Kidney (tissue), 14 donors: ENCODE measurements around the gene SIPA1L2. TPM values are rescaled to one million over a fixed set of nuclear protein-coding genes. Genes with fewer than 3 reads are reported as not detected.

ENCODE experiments used
- DNase-seq, 5 donors: peaks; one replicate each; pipeline ENCODE4 v3.0.0-alpha.2; 2013 to 2020
- FAIRE-seq: peaks from 2 replicates; lab custom pipeline; 2012; peaks lifted over from hg19 to GRCh38; lab: Jason Lieb, UNC
- H3K27ac ChIP-seq, 2 donors: one replicate each; pipeline ENCODE4 v1.7.0; 2013; ENCODE audit warnings: low read depth in 2 of 2, low read length in 2 of 2, inconsistent platforms in 1 of 2
- H3K27me3 ChIP-seq: one replicate; pipeline ENCODE4 v1.7.1; 2013; ENCODE audit warnings: low read length, inconsistent platforms; ENCODE audit not compliant: control insufficient read depth, insufficient read depth
- H3K36me3 ChIP-seq, 3 donors: one replicate each; pipeline versions ENCODE4 v1.7.0 to v1.7.1; 2013; ENCODE audit warnings: low read length in 3 of 3, control low read depth in 1 of 3, inconsistent platforms in 1 of 3; ENCODE audit not compliant: insufficient read depth in 3 of 3, control insufficient read depth in 2 of 3
- H3K4me1 ChIP-seq, 3 donors: one replicate each; pipeline versions ENCODE4 v1.7.0 to v1.7.1; 2013; ENCODE audit warnings: low read length in 3 of 3, inconsistent platforms in 1 of 3, low read depth in 1 of 3; ENCODE audit not compliant: control insufficient read depth in 2 of 3, insufficient read depth in 2 of 3
- H3K4me3 ChIP-seq, 3 donors: one replicate each; pipeline versions ENCODE4 v1.7.0 to v1.8.1; 2013; ENCODE audit warnings: low read length in 3 of 3, control low read depth in 1 of 3, inconsistent platforms in 1 of 3
- H3K9ac ChIP-seq, 3 donors: one replicate each; pipeline versions ENCODE4 v1.7.0 to v1.7.1; 2013; ENCODE audit warnings: low read length in 3 of 3, control low read depth in 1 of 3, inconsistent platforms in 1 of 3
- H3K9me3 ChIP-seq, 3 donors: one replicate each; pipeline versions ENCODE4 v1.7.0 to v1.7.1; 2013; ENCODE audit warnings: low read length in 3 of 3, control low read depth in 1 of 3, inconsistent platforms in 1 of 3; ENCODE audit not compliant: control insufficient read depth in 2 of 3, insufficient read depth in 1 of 3
- CTCF ChIP-seq: IDR thresholded peaks from 3 replicates; pipeline ENCODE4 v1.5.1; 2012; ENCODE audit warnings: mild to moderate bottlenecking, moderate library complexity, borderline replicate concordance; ENCODE audit not compliant: insufficient read depth; ENCODE audit errors: extremely low read depth
- intact Hi-C: fragments of 100-400 bp; cut with DNase I; formaldehyde crosslinking; loops from one replicate; pipeline ENCODE4 v1.11.1; 2022
- polyA plus RNA-seq: library from polyadenylated mRNA; stranded (reverse); fragments of 350-450 nt; fragmentation: Illumina TruSeq; extraction: RNeasy Lipid Tissue Mini Kit (QIAGEN cat#74804); gene quantifications from one replicate; pipeline ENCODE4 v1.2.3, GENCODE V29; 2014; ENCODE audit warnings: low read depth, low replicate concordance; ENCODE audit not compliant: insufficient read depth
- total RNA-seq: library from RNA; stranded (reverse); fragmentation: NEBNext Ultra II Directional; extraction: Animal tissue kit (Norgen Biotek cat#: 25700); gene quantifications from one replicate; pipeline ENCODE4 v1.2.1, GENCODE V29; 2021
- donor health status: control.
- donor health status: control.
- donor health status: control.
- donor health status: control.
- donor health status: control.
- donor health status: DM: yes; HTN: yes; CAD: no.
- donor health status: Normal renal cell carcinoma (clear cell type).

Gene SIPA1L2
- total and polyA plus RNA-seq, 2 donors from 2014 or later: 4.0 to 20.2 TPM

GRCh38 chr1:232598133-232598532, 31.8 kb downstream of the SIPA1L2 start:
- DNase-seq (no peak), FAIRE-seq (no peak)
- TF ChIP-seq CTCF: no peak
- Histone ChIP-seq H3K4me3 (no peak overlapping the region), H3K36me3 (no peaks in the 10 kb centered on the region), H3K9ac (no peak overlapping the region), H3K27me3 (no peaks in the 10 kb centered on the region), H3K27ac (no peak overlapping the region), H3K4me1 (peaks cover 0 to 13% (median 0%) of the 10 kb centered on the region in 3 donors), H3K9me3 (no peaks in the 10 kb centered on the region)
- intact Hi-C loops: no loop called here

GRCh38 chr1:232597721-232598120, 32.2 kb downstream of the SIPA1L2 start:
- H3K36me3 ChIP-seq: no peaks in the 10 kb centered on the region
- no peak overlapping the region for H3K4me3 ChIP-seq
- H3K9me3 ChIP-seq: no peaks in the 10 kb centered on the region
- no peak overlapping the region for H3K27ac ChIP-seq
- H3K27me3 ChIP-seq: no peaks in the 10 kb centered on the region
- no peak for TF ChIP-seq CTCF
- H3K4me1 ChIP-seq: peaks cover 0 to 13% (median 0%) of the 10 kb centered on the region in 3 donors
- H3K9ac ChIP-seq: no peak overlapping the region
- DNase-seq (no peak), FAIRE-seq (no peak)
- intact Hi-C loops: no loop called here

GRCh38 chr1:232596666-232597303, 33.1 kb downstream of the SIPA1L2 start:
- FAIRE-seq: no peak
- intact Hi-C loops: no loop called here
- Histone ChIP-seq H3K9me3 (no peaks in the 10 kb centered on the region), H3K4me3 (no peak overlapping the region), H3K9ac (no peak overlapping the region), H3K27ac (no peak overlapping the region), H3K36me3 (no peaks in the 10 kb centered on the region), H3K4me1 (peaks cover 0 to 13% (median 0%) of the 10 kb centered on the region in 3 donors), H3K27me3 (no peaks in the 10 kb centered on the region)
- no peak for TF ChIP-seq CTCF
- DNase-seq: peak in 1 of 5 donors; percentile 18
